ENCODE data around the gene SLC1A7.

Gene SLC1A7

DNA sequence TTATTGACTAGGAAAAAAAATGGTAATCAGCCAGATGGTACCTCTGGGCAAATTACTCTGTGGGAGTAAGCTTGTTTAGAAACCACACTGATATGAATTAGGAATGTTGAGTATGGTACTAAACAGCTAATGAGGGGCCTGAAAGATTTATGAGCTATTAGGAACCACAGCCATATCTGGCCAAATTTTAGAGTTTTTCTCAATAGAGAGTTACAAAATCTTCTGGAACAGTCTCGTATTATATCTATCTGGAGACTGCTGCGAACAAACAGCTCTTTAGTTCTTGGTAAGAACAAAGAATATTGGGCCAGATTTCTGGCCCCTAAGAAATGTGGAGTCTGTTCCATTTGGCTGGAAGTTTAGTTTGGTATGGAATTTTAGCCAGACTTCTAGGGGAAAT, 85.3 kb downstream of the SLC1A7 start:
- DNase-seq: no peak

DNA sequence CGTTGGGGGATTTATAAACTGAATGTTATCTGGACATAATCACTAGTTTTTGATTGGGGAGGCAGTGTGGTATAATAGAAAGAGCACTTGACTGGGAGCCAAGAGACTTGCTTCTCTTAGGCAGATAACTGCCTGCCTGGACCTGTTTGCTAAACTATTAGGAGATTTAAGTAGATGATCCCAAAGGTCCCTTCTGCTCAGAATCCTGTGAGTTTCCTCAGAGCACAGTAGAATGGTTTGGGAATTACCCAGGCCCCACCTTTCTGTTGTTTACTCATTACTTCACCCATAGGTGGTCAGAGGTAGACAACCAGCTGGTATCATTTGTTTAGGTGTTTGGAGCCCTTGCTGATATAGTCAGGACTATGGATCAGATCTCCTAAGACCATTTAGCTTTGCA, 90.8 kb downstream of the SLC1A7 start:
- DNase-seq: no peak

DNA sequence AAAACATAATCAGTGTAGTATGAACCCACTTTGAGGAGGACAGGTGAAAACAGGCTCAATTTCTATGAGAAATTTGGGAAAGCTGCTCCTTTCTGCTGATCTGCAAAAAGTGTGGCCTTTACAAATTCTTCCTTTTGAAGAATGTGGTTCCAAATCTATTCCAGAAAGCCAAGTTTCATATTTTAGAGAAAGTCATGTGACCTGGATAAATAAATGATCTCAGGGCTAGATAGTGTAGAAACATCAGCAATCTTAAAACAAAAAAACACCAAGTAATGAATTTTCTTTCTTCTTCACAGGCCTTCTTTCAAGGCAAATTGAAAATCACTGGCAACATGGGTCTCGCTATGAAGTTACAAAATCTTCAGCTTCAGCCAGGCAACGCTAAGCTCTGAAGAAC, 92.1 kb downstream of the SLC1A7 start:
- no peak for DNase-seq

DNA sequence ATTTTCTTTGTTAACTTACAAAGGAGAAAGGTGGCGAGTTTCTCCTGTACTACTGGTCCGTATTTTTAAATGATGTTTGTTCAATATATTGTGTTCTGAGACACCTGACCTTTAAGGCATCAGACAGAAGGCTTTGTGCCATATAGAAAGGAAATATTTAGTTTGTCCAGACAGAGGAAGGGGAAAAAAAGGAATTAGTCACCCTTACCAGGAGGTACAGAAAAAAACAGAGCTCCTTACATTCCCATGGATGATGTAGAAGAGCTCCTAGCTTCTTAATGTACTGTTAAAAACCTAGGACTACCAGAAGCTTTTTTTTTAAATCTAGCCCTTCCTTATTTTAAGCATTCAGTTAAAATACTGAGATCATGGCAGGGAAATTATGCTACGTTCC, 92.9 kb downstream of the SLC1A7 start:
- no peak for DNase-seq

GRCh38 chr1:53048960-53049573, 93.4 kb downstream of the SLC1A7 start:
- no peak for DNase-seq

DNA sequence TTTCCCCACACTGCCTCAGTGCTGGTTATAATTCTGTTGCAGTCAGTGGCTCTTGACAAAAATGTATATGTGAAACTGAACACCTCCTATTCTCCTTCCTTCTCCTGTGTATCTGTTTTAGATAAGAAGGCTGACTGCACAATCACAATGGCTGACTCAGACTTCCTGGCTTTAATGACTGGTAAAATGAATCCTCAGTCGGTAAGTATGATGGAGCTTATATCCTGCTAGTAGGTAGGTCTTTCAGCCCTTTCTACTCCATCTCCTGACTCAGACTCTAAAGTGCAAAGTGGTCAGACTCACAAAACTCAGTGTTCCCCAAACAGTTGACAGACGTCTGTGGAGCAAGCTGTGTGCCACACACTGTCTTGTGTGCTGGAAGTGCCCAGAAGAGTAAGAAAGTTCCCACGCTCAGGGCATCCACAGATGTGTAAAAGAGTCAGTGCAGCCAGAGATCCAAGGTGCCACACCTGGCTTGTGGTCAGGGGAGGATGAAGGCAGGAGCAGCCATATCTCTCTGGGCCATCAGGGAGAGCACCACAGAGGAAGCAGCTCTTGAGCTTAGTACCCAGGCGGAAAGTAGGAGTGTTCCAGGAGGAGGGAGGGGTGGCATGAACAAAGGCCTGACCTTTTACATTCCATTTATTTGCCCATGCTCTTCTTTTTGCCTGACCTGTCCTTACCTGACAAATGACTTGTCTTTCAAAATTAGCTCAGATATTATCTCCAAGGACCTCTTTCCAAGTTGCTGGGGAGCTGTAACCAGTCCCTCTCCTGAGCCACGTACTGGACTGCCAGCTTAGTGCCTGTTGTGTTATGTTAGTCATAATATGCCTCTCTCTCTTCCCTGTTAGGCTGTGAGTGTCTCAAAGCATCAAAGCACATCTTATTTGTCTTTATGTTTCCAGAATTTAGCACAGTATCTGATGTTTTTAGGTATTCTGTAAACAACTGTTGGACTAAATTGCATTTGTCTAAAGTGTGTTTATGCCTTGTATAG, 94.4 kb downstream of the SLC1A7 start:
- no peak for DNase-seq

DNA sequence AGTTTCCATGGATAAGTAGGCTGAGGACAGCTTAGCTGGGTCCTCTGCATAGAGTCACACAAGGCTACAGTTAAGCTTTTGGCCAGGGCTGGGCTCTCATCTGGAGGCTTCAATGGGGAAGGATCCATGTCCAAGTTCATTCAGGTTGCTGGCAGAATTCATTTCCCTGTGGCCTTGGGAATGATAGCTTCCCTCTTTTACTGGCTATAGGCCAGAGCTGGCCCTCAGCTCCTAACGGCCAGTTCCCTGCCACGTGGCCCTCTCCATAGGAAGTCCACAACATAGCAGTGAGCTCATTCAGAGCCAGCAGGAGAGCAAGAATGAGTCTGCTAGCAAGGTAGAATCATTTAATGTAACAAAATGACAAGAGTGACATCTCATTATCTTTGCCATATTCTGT, 95.5 kb downstream of the SLC1A7 start:
- no peak for DNase-seq

- no peak for DNase-seq
Measured at GRCh38 chr1:53044926-53045325, 97.5 kb downstream of the SLC1A7 start.

DNA sequence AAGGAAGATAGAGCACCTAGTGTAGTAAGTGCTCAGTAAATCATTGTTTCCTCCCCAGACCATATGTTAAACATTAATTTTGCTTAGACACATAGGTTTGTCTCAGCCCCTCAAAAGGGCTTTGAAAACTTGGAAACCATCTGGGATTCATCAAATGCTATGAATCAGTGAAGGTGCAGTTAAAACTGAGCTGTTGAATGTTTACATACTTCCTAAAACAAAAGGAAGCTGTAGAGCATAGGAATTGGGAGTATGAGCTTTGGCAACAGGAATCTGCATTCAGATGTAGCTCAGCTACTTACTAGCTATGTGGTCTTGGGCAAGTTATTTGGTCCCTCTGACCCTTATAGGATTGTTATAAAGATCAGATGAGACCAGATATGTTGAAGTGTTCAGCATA, 99.2 kb downstream of the SLC1A7 start:
- no peak for DNase-seq

DNA sequence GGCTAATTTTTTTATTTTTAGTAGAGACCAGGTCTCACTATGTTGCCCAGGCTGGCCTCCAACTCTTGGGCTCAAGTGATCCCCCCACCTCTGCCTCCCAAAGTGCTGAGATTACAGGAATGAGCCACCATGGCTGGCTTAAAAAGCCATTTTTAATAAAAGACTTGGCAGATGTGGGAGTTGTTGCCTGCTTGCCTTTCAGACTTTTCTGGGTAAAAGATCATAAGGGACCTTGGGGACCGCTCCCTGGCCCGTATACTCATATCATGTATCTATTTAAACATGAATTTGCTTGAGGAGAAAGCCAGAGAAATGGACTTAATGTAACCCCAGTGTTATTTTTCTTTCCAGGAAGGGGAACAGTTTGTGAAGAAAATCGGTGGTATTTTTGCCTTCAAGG, 103.9 kb downstream of the SLC1A7 start:
- DNase-seq: no peak
